Measurements from ENCODE around the gene TPGS2.
A peak's percentile ranks its signal among the peaks of the same experiment; 100 is the strongest.
"Not testable (repeated sequence)": the region's sequence is repeated elsewhere in the genome, so short reads cannot be mapped to it uniquely, and the experiment has no call there.

The TPGS2 gene

GRCh38 chr18:36828157-36828629 is 609 bp downstream of the TPGS2 start:
- Histone ChIP-seq H3K27me3 (ENCODE audit: control insufficient read depth in 2 of 2, insufficient read depth in 2 of 2, low read length in 2 of 2) (no peaks in the 10 kb centered on the region), H3K4me3 (ENCODE audit: low read length in 2 of 2) (peak overlapping the region; percentile 92 to 97), H3K9ac (ENCODE audit: low read depth in 1 of 2, low read length in 2 of 2) (peak overlapping the region; percentile 85 to 88), H3K36me3 (ENCODE audit: control insufficient read depth in 2 of 2, insufficient read depth in 2 of 2, low read length in 2 of 2) (peaks cover 0 to under 1% of the 10 kb centered on the region in 2 donors), H3K9me3 (ENCODE audit: control insufficient read depth in 2 of 2, low read length in 2 of 2) (no peaks in the 10 kb centered on the region), H3K27ac (ENCODE audit: low read depth in 2 of 2, low read length in 2 of 2) (peak overlapping the region; percentile 82 to 86), H3K4me1 (ENCODE audit: control insufficient read depth in 2 of 2, insufficient read depth in 2 of 2, low read length in 2 of 2) (peaks cover 7 to 9% of the 10 kb centered on the region in 2 donors)

- Histone ChIP-seq H3K9me3 (ENCODE audit: control insufficient read depth in 2 of 2, low read length in 2 of 2) (no peaks in the 10 kb centered on the region), H3K27ac (ENCODE audit: low read depth in 2 of 2, low read length in 2 of 2) (no peak overlapping the region), H3K4me3 (ENCODE audit: low read length in 2 of 2) (no peak overlapping the region), H3K9ac (ENCODE audit: low read depth in 1 of 2, low read length in 2 of 2) (no peak overlapping the region), H3K4me1 (ENCODE audit: control insufficient read depth in 2 of 2, insufficient read depth in 2 of 2, low read length in 2 of 2) (peaks cover 7 to 9% of the 10 kb centered on the region in 2 donors), H3K27me3 (ENCODE audit: control insufficient read depth in 2 of 2, insufficient read depth in 2 of 2, low read length in 2 of 2) (no peaks in the 10 kb centered on the region), H3K36me3 (ENCODE audit: control insufficient read depth in 2 of 2, insufficient read depth in 2 of 2, low read length in 2 of 2) (peaks cover 0 to 5% of the 10 kb centered on the region in 2 donors)
Observed at GRCh38 chr18:36826556-36826955, 2.2 kb downstream of the TPGS2 start.

- no peaks in the 10 kb centered on the region for H3K27me3 ChIP-seq (ENCODE audit: control insufficient read depth in 2 of 2, insufficient read depth in 2 of 2, low read length in 2 of 2)
- peaks cover 0 to 5% of the 10 kb centered on the region in 2 donors for H3K36me3 ChIP-seq (ENCODE audit: control insufficient read depth in 2 of 2, insufficient read depth in 2 of 2, low read length in 2 of 2)
- peaks cover 7 to 9% of the 10 kb centered on the region in 2 donors for H3K4me1 ChIP-seq (ENCODE audit: control insufficient read depth in 2 of 2, insufficient read depth in 2 of 2, low read length in 2 of 2)
- H3K9me3 ChIP-seq (ENCODE audit: control insufficient read depth in 2 of 2, low read length in 2 of 2) = no peaks in the 10 kb centered on the region
- no peak overlapping the region for H3K4me3 ChIP-seq (ENCODE audit: low read length in 2 of 2)
- H3K27ac ChIP-seq (ENCODE audit: low read depth in 2 of 2, low read length in 2 of 2) = no peak overlapping the region
- H3K9ac ChIP-seq (ENCODE audit: low read depth in 1 of 2, low read length in 2 of 2) = no peak overlapping the region
Observed at GRCh38 chr18:36825526-36825925, 3.3 kb downstream of the TPGS2 start.

GRCh38 chr18:36821681-36822080 is 7.1 kb downstream of the TPGS2 start:
- Histone ChIP-seq H3K4me1 (ENCODE audit: control insufficient read depth in 2 of 2, insufficient read depth in 2 of 2, low read length in 2 of 2) (no peaks in the 10 kb centered on the region), H3K27me3 (ENCODE audit: control insufficient read depth in 2 of 2, insufficient read depth in 2 of 2, low read length in 2 of 2) (no peaks in the 10 kb centered on the region), H3K9ac (ENCODE audit: low read depth in 1 of 2, low read length in 2 of 2) (no peak overlapping the region), H3K27ac (ENCODE audit: low read depth in 2 of 2, low read length in 2 of 2) (no peak overlapping the region), H3K36me3 (ENCODE audit: control insufficient read depth in 2 of 2, insufficient read depth in 2 of 2, low read length in 2 of 2) (peaks cover 12 to 21% of the 10 kb centered on the region in 2 donors), H3K9me3 (ENCODE audit: control insufficient read depth in 2 of 2, low read length in 2 of 2) (no peaks in the 10 kb centered on the region), H3K4me3 (ENCODE audit: low read length in 2 of 2) (no peak overlapping the region)

- H3K4me1 ChIP-seq (ENCODE audit: control insufficient read depth in 2 of 2, insufficient read depth in 2 of 2, low read length in 2 of 2) = no peaks in the 10 kb centered on the region
- H3K27me3 ChIP-seq (ENCODE audit: control insufficient read depth in 2 of 2, insufficient read depth in 2 of 2, low read length in 2 of 2) = no peaks in the 10 kb centered on the region
- H3K27ac ChIP-seq (ENCODE audit: low read depth in 2 of 2, low read length in 2 of 2) = no peak overlapping the region
- peaks cover 12 to 21% of the 10 kb centered on the region in 2 donors for H3K36me3 ChIP-seq (ENCODE audit: control insufficient read depth in 2 of 2, insufficient read depth in 2 of 2, low read length in 2 of 2)
- no peaks in the 10 kb centered on the region for H3K9me3 ChIP-seq (ENCODE audit: control insufficient read depth in 2 of 2, low read length in 2 of 2)
- H3K4me3 ChIP-seq (ENCODE audit: low read length in 2 of 2) = no peak overlapping the region
- H3K9ac ChIP-seq (ENCODE audit: low read depth in 1 of 2, low read length in 2 of 2) = no peak overlapping the region
Observed at GRCh38 chr18:36819621-36820020, 9.2 kb downstream of the TPGS2 start.

GRCh38 chr18:36818652-36819051 is 10.2 kb downstream of the TPGS2 start:
- Histone ChIP-seq H3K9me3 (ENCODE audit: control insufficient read depth in 2 of 2, low read length in 2 of 2) (no peaks in the 10 kb centered on the region), H3K36me3 (ENCODE audit: control insufficient read depth in 2 of 2, insufficient read depth in 2 of 2, low read length in 2 of 2) (peaks cover 12 to 21% of the 10 kb centered on the region in 2 donors), H3K4me1 (ENCODE audit: control insufficient read depth in 2 of 2, insufficient read depth in 2 of 2, low read length in 2 of 2) (no peaks in the 10 kb centered on the region), H3K4me3 (ENCODE audit: low read length in 2 of 2) (no peak overlapping the region), H3K9ac (ENCODE audit: low read depth in 1 of 2, low read length in 2 of 2) (no peak overlapping the region), H3K27me3 (ENCODE audit: control insufficient read depth in 2 of 2, insufficient read depth in 2 of 2, low read length in 2 of 2) (no peaks in the 10 kb centered on the region), H3K27ac (ENCODE audit: low read depth in 2 of 2, low read length in 2 of 2) (no peak overlapping the region)

GRCh38 chr18:36817039-36817438 is 11.8 kb downstream of the TPGS2 start:
- H3K9ac ChIP-seq (ENCODE audit: low read depth in 1 of 2, low read length in 2 of 2) = no peak overlapping the region
- H3K27me3 ChIP-seq (ENCODE audit: control insufficient read depth in 2 of 2, insufficient read depth in 2 of 2, low read length in 2 of 2) = no peaks in the 10 kb centered on the region
- H3K36me3 ChIP-seq (ENCODE audit: control insufficient read depth in 2 of 2, insufficient read depth in 2 of 2, low read length in 2 of 2) = peaks cover 12 to 20% of the 10 kb centered on the region in 2 donors
- no peak overlapping the region for H3K4me3 ChIP-seq (ENCODE audit: low read length in 2 of 2)
- no peak overlapping the region for H3K27ac ChIP-seq (ENCODE audit: low read depth in 2 of 2, low read length in 2 of 2)
- no peaks in the 10 kb centered on the region for H3K4me1 ChIP-seq (ENCODE audit: control insufficient read depth in 2 of 2, insufficient read depth in 2 of 2, low read length in 2 of 2)
- no peaks in the 10 kb centered on the region for H3K9me3 ChIP-seq (ENCODE audit: control insufficient read depth in 2 of 2, low read length in 2 of 2)

- H3K9me3 ChIP-seq (ENCODE audit: control insufficient read depth in 2 of 2, low read length in 2 of 2); H3K4me1 ChIP-seq (ENCODE audit: control insufficient read depth in 2 of 2, insufficient read depth in 2 of 2, low read length in 2 of 2); H3K9ac ChIP-seq (ENCODE audit: low read depth in 1 of 2, low read length in 2 of 2); H3K27me3 ChIP-seq (ENCODE audit: control insufficient read depth in 2 of 2, insufficient read depth in 2 of 2, low read length in 2 of 2); H3K27ac ChIP-seq (ENCODE audit: low read depth in 2 of 2, low read length in 2 of 2); H3K4me3 ChIP-seq (ENCODE audit: low read length in 2 of 2): not testable (repeated sequence)
- H3K36me3 ChIP-seq (ENCODE audit: control insufficient read depth in 2 of 2, insufficient read depth in 2 of 2, low read length in 2 of 2) = peaks cover 12 to 20% of the 10 kb centered on the region in 2 donors
Observed at GRCh38 chr18:36816096-36816495, 12.7 kb downstream of the TPGS2 start.

GRCh38 chr18:36814994-36815393 is 13.8 kb downstream of the TPGS2 start:
- Histone ChIP-seq H3K27ac (ENCODE audit: low read depth in 2 of 2, low read length in 2 of 2) (no peak overlapping the region), H3K36me3 (ENCODE audit: control insufficient read depth in 2 of 2, insufficient read depth in 2 of 2, low read length in 2 of 2) (peaks cover 12 to 20% of the 10 kb centered on the region in 2 donors), H3K4me1 (ENCODE audit: control insufficient read depth in 2 of 2, insufficient read depth in 2 of 2, low read length in 2 of 2) (no peaks in the 10 kb centered on the region), H3K27me3 (ENCODE audit: control insufficient read depth in 2 of 2, insufficient read depth in 2 of 2, low read length in 2 of 2) (no peaks in the 10 kb centered on the region), H3K9ac (ENCODE audit: low read depth in 1 of 2, low read length in 2 of 2) (no peak overlapping the region), H3K9me3 (ENCODE audit: control insufficient read depth in 2 of 2, low read length in 2 of 2) (no peaks in the 10 kb centered on the region), H3K4me3 (ENCODE audit: low read length in 2 of 2) (no peak overlapping the region)

GRCh38 chr18:36813824-36814223 is 15.0 kb downstream of the TPGS2 start:
- peaks cover 9 to 18% of the 10 kb centered on the region in 2 donors for H3K36me3 ChIP-seq (ENCODE audit: control insufficient read depth in 2 of 2, insufficient read depth in 2 of 2, low read length in 2 of 2)
- H3K4me1 ChIP-seq (ENCODE audit: control insufficient read depth in 2 of 2, insufficient read depth in 2 of 2, low read length in 2 of 2) = no peaks in the 10 kb centered on the region
- no peaks in the 10 kb centered on the region for H3K9me3 ChIP-seq (ENCODE audit: control insufficient read depth in 2 of 2, low read length in 2 of 2)
- no peaks in the 10 kb centered on the region for H3K27me3 ChIP-seq (ENCODE audit: control insufficient read depth in 2 of 2, insufficient read depth in 2 of 2, low read length in 2 of 2)
- H3K9ac ChIP-seq (ENCODE audit: low read depth in 1 of 2, low read length in 2 of 2) = no peak overlapping the region
- H3K27ac ChIP-seq (ENCODE audit: low read depth in 2 of 2, low read length in 2 of 2) = no peak overlapping the region
- no peak overlapping the region for H3K4me3 ChIP-seq (ENCODE audit: low read length in 2 of 2)

Measured in mucosa of rectum (tissue), 2 donors.